ENCODE data around the gene MPEG1.
A peak's percentile ranks its signal among the peaks of the same experiment; 100 is the strongest.

The MPEG1 gene

GRCh38 chr11:59221441-59221840, 8.7 kb upstream of the MPEG1 start:
- DNase-seq (ENCODE audit: insufficient read length, low spot score) (no peak), FAIRE-seq (no peak)
- TF ChIP-seq POLR2AphosphoS5 (IDR thresholded peaks at IDR 0.05; ENCODE audit: low read depth, low read length) = no peak
- TF ChIP-seq POLR2A (IDR thresholded peaks at IDR 0.05; ENCODE audit: low read depth, low read length) = no peak

- TF ChIP-seq PAX5 (IDR thresholded peaks at IDR 0.05; ENCODE audit: insufficient read depth, low read length, severe bottlenecking) (no peak), POLR2AphosphoS5 (IDR thresholded peaks at IDR 0.05; ENCODE audit: low read depth, low read length) (no peak), TAF1 (IDR thresholded peaks at IDR 0.05; ENCODE audit: low read depth, low read length) (no peak), POLR2A (IDR thresholded peaks at IDR 0.05; ENCODE audit: low read depth, low read length) (no peak), POU2F2 (IDR thresholded peaks at IDR 0.05; ENCODE audit: low read depth, low read length) (no peak), SPI1 (IDR thresholded peaks at IDR 0.05; ENCODE audit: low read depth, low read length) (no peak)
- FAIRE-seq = peak; percentile 81
- DNase-seq (ENCODE audit: insufficient read length, low spot score) = no peak
Measured at GRCh38 chr11:59219836-59220235, 7.1 kb upstream of the MPEG1 start.

DNA sequence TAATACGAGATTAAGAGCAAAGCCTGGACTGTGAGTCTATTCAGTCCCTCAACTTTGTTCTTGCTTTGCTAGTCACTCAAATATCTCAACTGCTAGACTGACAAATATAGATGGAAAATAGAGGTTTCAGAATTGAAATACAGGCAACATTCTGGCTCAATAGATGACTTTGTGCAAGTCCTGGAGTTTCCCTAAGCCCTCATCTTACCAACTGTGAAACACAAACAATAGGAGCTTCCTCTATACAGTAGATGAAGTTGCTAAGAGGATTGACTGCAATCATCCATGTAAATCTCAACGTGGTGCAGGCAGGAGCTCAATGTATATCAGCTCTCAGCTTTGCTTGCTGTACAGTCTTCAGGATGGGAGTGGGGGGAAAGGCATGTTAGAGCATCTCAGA, 6.2 kb upstream of the MPEG1 start:
- TF ChIP-seq PAX5 (IDR thresholded peaks at IDR 0.05; ENCODE audit: insufficient read depth, low read length, severe bottlenecking) (no peak), SPI1 (IDR thresholded peaks at IDR 0.05; ENCODE audit: low read depth, low read length) (no peak), TAF1 (IDR thresholded peaks at IDR 0.05; ENCODE audit: low read depth, low read length) (no peak), POLR2AphosphoS5 (IDR thresholded peaks at IDR 0.05; ENCODE audit: low read depth, low read length) (no peak), POU2F2 (IDR thresholded peaks at IDR 0.05; ENCODE audit: low read depth, low read length) (no peak), POLR2A (IDR thresholded peaks at IDR 0.05; ENCODE audit: low read depth, low read length) (no peak)
- DNase-seq (ENCODE audit: insufficient read length, low spot score) = no peak
- peak; percentile 84 for FAIRE-seq

DNA sequence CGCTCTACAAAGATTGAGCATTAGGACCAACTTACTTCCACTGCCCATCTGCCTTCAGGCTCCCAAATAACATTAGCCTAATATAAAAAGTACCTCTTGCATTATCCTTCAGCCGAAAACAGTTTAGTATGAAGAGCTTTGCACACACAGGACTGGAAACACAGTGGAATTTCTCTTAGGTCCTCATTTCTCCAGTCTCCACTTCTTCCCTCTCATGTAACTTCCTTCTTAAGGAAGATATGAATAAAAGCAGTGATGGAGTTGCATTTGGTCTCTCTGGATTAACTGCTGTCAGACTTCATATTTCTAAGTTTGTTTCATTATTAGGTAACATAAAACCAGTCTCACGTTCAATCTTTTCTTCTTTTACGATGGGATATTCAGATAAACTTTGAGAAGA, 5.6 kb upstream of the MPEG1 start:
- no peak for FAIRE-seq
- DNase-seq (ENCODE audit: insufficient read length, low spot score) = no peak
- TF ChIP-seq POU2F2 (IDR thresholded peaks at IDR 0.05; ENCODE audit: low read depth, low read length) = no peak
- no peak for TF ChIP-seq POLR2A (IDR thresholded peaks at IDR 0.05; ENCODE audit: low read depth, low read length)
- no peak for TF ChIP-seq PAX5 (IDR thresholded peaks at IDR 0.05; ENCODE audit: insufficient read depth, low read length, severe bottlenecking)
- no peak for TF ChIP-seq TAF1 (IDR thresholded peaks at IDR 0.05; ENCODE audit: low read depth, low read length)
- TF ChIP-seq SPI1 (IDR thresholded peaks at IDR 0.05; ENCODE audit: low read depth, low read length) = no peak
- no peak for TF ChIP-seq POLR2AphosphoS5 (IDR thresholded peaks at IDR 0.05; ENCODE audit: low read depth, low read length)

DNA sequence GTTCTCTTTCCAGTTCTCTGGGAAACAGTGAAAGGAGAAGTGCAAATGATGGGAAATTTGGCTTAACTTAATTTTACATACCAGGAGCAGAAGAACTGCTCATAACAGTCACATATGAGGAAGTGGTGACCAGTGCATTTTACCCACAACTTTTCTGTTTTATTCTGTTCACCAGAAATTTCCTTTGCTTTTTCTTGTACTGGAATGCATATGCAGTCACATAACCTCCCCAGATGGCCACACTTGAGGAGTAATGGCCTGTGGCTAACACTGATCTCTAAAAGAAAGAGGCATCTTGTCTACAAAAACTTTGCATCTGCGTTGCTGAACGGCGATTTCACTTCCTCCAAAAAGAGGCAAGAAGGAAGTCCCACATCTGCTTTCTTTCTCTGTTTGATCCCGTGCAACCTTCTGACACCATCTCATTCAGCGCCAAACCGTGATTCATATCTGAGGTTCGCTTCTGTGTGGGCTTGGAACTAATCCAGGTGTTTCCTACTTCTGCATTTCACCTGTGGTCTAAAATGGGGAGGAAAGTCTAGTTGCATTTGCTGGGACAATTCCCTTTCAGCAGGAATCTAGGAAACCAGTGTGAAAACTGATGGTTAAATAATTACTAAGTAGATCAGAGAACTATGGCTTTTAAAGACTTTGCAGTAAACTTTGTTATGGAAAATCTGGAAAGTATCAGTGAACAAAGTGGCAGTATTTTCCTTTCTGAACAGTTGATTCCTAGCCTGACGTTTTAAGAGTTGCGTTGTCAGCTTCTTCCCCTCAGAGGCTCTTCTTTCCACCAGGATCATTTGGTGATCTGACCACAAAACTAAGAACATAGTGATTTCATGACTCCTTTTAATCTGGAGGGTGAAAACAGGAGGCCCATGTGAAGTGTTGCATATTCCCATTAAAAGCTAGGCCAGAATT, 4.2 kb upstream of the MPEG1 start:
- FAIRE-seq (peak; percentile 98), DNase-seq (ENCODE audit: insufficient read length, low spot score) (no peak)
- TF ChIP-seq POLR2A (IDR thresholded peaks at IDR 0.05; ENCODE audit: low read depth, low read length) (peak; percentile 36; the same call in 1 of the 2 replicates), PAX5 (IDR thresholded peaks at IDR 0.05; ENCODE audit: insufficient read depth, low read length, severe bottlenecking) (peak; percentile 79), POU2F2 (IDR thresholded peaks at IDR 0.05; ENCODE audit: low read depth, low read length) (peak; percentile 96), TAF1 (IDR thresholded peaks at IDR 0.05; ENCODE audit: low read depth, low read length) (no peak; the same call in 1 of the 2 replicates), SPI1 (IDR thresholded peaks at IDR 0.05; ENCODE audit: low read depth, low read length) (peak; percentile 93), POLR2AphosphoS5 (IDR thresholded peaks at IDR 0.05; ENCODE audit: low read depth, low read length) (no peak)

GRCh38 chr11:59214141-59214893, 1.6 kb upstream of the MPEG1 start:
- DNase-seq (ENCODE audit: insufficient read length, low spot score) = no peak
- no peak for TF ChIP-seq POU2F2 (IDR thresholded peaks at IDR 0.05; ENCODE audit: low read depth, low read length)
- TF ChIP-seq PAX5 (IDR thresholded peaks at IDR 0.05; ENCODE audit: insufficient read depth, low read length, severe bottlenecking) = no peak
- no peak for TF ChIP-seq TAF1 (IDR thresholded peaks at IDR 0.05; ENCODE audit: low read depth, low read length)
- TF ChIP-seq SPI1 (IDR thresholded peaks at IDR 0.05; ENCODE audit: low read depth, low read length) = no peak
- no peak for TF ChIP-seq POLR2AphosphoS5 (IDR thresholded peaks at IDR 0.05; ENCODE audit: low read depth, low read length)
- TF ChIP-seq POLR2A (IDR thresholded peaks at IDR 0.05; ENCODE audit: low read depth, low read length) = no peak
- FAIRE-seq = peak; percentile 33

- TF ChIP-seq POLR2AphosphoS5 (IDR thresholded peaks at IDR 0.05; ENCODE audit: low read depth, low read length) = no peak
- TF ChIP-seq POLR2A (IDR thresholded peaks at IDR 0.05; ENCODE audit: low read depth, low read length) = no peak
- no peak for TF ChIP-seq TAF1 (IDR thresholded peaks at IDR 0.05; ENCODE audit: low read depth, low read length)
- TF ChIP-seq SPI1 (IDR thresholded peaks at IDR 0.05; ENCODE audit: low read depth, low read length) = no peak
- TF ChIP-seq POU2F2 (IDR thresholded peaks at IDR 0.05; ENCODE audit: low read depth, low read length) = no peak
- no peak for TF ChIP-seq PAX5 (IDR thresholded peaks at IDR 0.05; ENCODE audit: insufficient read depth, low read length, severe bottlenecking)
- no peak for FAIRE-seq
- DNase-seq (ENCODE audit: insufficient read length, low spot score) = no peak
Measured at GRCh38 chr11:59212222-59212621, 505 bp downstream of the MPEG1 start.

DNA sequence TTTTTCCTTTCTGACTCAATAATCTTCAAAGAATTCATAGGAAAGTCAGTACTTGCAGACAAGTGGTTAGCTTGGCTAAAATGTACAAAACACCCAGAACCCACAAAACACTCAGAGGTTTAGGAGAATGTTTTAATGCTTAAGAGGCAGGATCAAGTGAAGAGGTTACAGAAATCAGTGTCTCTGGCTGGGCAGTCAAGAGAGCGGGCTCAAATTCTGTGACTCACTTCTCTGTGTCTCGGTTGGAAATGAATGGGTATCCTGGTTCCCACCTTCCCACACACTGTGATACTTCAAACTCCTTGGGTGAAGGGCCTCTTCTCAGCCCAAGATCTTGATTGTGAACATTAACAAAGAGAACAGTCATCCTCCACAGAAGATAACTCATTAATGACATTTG, 3.8 kb downstream of the MPEG1 start:
- no peak for DNase-seq (ENCODE audit: insufficient read length, low spot score)

GRCh38 chr11:59207988-59208451, 4.7 kb downstream of the MPEG1 start:
- FAIRE-seq (peak; percentile 93), DNase-seq (ENCODE audit: insufficient read length, low spot score) (no peak)
- peak; percentile 32; the same call in 1 of the 2 replicates for TF ChIP-seq POLR2A (IDR thresholded peaks at IDR 0.05; ENCODE audit: low read depth, low read length)
- no peak for TF ChIP-seq TAF1 (IDR thresholded peaks at IDR 0.05; ENCODE audit: low read depth, low read length)
- no peak for TF ChIP-seq POLR2AphosphoS5 (IDR thresholded peaks at IDR 0.05; ENCODE audit: low read depth, low read length)
- no peak for TF ChIP-seq PAX5 (IDR thresholded peaks at IDR 0.05; ENCODE audit: insufficient read depth, low read length, severe bottlenecking)
- TF ChIP-seq POU2F2 (IDR thresholded peaks at IDR 0.05; ENCODE audit: low read depth, low read length) = peak; percentile 73; the same call in 1 of the 2 replicates
- TF ChIP-seq SPI1 (IDR thresholded peaks at IDR 0.05; ENCODE audit: low read depth, low read length) = no peak

More for the DNA sequence above, 3.8 kb downstream of the MPEG1 start:
- no peak for FAIRE-seq
- TF ChIP-seq POLR2A (IDR thresholded peaks at IDR 0.05; ENCODE audit: low read depth, low read length) = no peak
- TF ChIP-seq TAF1 (IDR thresholded peaks at IDR 0.05; ENCODE audit: low read depth, low read length) = no peak
- no peak for TF ChIP-seq POU2F2 (IDR thresholded peaks at IDR 0.05; ENCODE audit: low read depth, low read length)
- no peak; the same call in 1 of the 2 replicates for TF ChIP-seq POLR2AphosphoS5 (IDR thresholded peaks at IDR 0.05; ENCODE audit: low read depth, low read length)
- no peak for TF ChIP-seq PAX5 (IDR thresholded peaks at IDR 0.05; ENCODE audit: insufficient read depth, low read length, severe bottlenecking)
- TF ChIP-seq SPI1 (IDR thresholded peaks at IDR 0.05; ENCODE audit: low read depth, low read length) = no peak

Data from GM12891 (cell line).